Stimulated activated CD8-positive, alpha-beta memory T cell treated with anti-CD3 and anti-CD28 coated beads, Interleukin-4, amount 100 ng/mL, for 1 hour (primary cell): ENCODE measurements around the gene FOXJ1.

Experiments used
- DNase-seq, 2 donors: peaks; one replicate each; pipeline ENCODE4 v3.0.0-alpha.2; 2020; ENCODE audit warnings: low read depth in 2 of 2, low spot score in 1 of 2

Gene FOXJ1

GRCh38 chr17:76125391-76125675, 15.7 kb downstream of the FOXJ1 start:
- DNase-seq: no peak

DNA sequence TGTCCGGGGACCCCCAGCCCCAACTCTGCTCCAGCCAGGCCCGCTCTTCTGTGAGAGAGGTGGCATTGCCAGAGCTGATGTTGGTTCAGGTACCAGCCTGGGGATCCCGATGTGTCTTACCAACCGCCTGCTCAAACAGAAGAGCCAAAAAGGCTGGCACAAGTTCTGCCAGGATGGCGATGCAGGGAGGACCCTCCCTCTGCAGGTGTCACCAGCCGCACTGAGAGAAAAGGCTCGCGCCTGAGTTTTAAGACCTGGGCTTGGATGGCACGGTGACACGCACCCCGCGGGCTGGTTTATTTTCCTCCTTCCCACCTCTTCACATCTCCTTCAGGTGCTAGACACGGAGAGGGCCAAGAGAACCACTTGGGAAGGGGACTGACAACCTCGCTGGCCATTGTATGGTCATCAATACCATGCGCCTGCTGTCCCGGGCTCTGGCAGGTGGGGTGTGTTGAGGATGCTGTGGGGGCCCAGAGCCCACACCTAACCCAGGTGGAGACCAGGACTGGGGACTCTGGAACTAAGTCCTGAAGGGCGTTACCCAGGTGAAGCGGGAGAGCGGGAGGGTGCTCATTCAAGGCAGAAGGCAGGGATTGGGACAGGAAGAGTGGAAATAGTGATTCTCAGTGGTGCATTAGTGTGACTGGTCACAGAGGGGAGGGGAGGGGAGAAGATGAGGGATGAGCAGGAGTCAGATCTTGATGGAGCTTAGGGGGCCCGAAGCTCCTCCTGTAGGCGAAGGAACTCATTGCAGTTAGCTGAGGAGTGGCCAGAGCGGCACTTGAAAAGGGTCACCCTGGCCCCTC, 16.3 kb downstream of the FOXJ1 start:
- no peak for DNase-seq

DNA sequence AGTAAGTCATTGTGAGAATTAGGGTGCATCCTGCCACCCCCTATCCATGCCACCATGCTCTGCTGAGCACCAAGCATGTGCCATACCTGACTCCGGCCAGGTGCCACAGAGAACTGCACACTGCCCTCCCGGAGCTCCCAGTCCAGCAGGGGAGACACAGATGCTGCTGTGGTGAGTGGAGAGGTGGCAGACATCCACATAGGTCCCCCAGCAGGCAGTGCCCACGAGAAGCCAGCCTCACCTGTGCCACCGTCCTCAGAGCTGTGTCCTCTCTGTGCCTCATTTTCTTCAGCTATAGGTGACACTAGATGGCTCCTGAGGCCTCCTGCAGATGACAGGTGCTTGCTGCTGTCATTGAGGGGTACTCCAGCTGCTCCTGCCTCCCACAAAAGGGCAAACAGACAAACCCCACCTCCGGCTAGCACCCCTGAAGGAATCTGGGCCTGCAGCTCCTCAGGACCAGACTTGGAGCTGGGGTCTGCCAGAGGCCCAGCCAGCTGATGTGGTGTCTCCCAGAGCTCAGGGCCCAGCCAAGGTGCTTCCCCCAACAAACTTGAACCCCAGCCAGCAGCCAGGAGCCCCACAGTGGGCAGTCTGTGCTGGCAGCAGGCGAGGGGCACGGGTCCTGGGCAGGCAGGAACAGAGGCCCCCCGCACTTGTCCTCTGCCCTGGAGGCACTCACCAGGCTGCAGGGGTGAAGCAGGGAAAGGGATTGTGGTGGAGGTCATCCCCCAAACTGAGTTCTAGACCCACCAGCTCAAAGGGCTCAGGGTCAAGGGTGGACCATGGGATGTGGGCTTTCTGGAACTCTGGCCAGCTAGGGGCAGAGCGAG, 17.1 kb downstream of the FOXJ1 start:
- DNase-seq: no peak

- no peak for DNase-seq
Measured at GRCh38 chr17:76123191-76123499, 17.9 kb downstream of the FOXJ1 start.

DNA sequence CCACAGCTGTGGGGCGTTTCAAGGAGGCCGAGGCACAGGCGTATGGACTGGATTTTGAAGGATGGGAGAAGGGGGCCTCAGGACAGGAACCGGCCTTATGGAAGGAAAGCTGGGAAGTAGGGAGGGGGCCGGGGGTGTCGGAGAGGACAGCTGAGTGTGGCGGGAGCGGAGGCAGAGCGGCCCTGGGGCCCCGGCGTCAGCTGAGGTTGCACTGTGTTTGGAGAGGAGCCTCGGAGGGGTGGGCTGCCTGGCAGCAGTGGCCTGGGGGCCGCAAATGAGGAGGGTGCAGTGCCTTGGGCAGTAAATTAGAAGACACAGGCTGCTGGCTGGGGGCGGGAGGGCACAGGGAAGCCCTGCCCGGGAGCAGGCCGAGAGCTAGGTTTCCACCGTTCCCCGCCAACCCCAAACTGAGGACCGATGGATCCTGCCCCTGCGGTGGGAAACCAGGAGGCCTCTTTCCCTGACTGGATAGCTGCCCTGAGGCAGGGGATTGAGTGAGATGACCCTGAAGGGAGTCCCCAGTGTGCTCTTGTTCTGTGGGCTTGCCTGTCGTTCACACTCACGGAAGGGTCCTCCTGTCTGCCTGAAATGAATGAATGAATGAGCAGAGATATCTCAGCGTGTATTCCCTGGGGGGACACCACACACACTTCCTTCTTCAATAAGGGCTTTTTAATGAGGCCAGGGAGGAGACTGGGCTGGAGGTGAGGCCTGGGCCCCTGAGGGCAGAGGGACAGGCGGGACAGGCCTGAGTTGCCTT, 18.4 kb downstream of the FOXJ1 start:
- DNase-seq: no peak

DNA sequence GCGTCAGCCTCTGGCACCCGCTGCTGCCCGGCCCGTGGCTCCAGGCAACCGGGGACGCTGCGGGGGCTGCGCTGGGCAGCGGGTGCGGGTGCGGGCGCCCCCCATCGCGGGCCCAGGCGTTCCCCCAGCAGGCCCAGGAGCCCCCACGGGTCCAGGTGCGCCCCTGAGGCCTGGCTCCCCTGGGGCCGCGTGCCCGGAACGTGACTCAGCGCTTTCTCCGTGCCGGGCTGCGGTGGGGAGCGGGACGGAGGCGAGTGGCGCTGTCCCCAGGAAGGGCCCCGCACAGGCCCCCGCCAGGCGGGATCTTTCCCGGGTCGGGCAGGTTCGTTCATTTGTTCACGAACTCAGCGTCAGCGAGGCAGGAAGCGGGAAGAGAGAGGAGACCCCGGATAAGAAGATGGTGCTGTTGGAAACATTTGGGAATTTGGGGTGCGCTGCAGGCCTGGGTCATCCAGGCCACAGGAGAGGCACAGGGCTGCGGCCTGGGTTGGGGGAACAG, 19.1 kb downstream of the FOXJ1 start:
- DNase-seq: no peak

- no peak for DNase-seq
Measured at GRCh38 chr17:76120658-76121008, 20.4 kb downstream of the FOXJ1 start.

DNA sequence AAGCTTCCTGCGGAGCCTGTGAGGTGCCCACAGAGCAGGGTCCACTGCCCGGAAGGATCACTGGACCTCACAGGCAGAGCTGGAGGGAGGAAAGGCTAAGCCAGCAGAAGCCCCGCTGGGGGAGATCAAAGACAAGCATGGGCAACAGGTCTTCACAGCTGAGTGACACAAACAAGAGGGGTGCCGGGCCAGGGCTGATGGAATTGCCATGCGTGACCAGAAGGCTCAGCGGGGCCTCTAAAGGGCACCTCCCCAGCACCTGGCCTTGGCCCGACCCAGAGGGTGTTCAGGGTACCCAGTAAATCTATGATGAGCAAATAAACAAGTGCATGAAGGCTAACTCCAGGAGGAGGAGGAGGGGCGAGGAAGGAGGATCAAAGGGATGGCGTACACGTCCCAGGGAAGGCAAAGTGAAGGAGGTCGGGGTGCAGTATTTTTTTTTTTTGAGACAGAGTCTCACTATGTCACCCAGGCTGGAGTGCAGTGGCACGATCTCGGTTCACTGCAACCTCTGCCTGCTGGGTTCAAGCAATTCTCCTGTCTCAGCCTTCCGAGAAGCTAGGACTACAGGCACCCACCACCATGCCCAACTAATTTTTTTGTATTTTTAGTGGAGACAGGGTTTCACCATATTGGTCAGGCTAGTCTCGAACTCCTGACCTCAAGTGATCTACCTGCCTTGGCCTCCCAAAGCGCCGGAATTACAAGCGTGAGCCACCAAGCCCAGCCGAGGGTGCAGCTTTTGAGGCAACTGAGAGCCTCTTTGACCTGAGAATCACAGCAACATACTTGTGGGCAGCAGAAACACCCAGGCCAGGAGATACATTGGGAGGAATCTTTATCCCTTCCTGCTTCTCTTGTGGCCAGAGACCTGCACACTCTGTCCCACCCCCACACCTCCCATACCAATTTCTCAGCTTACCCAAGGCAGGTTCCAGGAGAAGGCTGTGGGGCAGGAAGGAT, 21.4 kb downstream of the FOXJ1 start:
- no peak for DNase-seq

DNA sequence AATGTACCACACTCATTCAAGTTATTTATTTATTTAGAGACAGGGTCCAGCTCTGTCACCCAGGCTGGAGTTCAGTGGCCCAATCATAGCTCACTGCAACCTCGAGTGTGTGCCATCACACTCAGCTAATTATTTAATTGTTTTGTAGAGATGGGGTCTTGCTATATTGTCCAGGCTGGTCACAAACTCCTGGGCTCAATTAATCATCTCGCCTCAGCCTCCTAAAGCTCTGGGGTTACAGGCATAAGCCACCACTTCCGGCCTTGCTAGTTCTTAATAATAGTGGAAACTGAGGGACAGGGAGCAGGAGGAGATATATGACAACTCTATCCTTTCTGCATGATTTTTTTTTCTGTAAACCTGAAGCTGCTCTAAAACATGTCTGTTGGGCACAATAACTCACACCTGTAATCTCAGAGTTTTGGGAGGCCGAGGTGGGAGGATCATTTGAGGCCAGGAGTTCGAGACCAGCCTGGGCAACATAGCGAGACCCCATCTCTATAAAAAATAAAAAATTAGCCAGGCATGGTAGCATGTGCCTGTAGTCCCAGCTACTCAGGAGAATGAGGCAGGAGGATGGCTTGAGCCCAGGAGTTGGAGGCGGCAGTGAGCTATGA, 25.8 kb downstream of the FOXJ1 start:
- no peak for DNase-seq

DNA sequence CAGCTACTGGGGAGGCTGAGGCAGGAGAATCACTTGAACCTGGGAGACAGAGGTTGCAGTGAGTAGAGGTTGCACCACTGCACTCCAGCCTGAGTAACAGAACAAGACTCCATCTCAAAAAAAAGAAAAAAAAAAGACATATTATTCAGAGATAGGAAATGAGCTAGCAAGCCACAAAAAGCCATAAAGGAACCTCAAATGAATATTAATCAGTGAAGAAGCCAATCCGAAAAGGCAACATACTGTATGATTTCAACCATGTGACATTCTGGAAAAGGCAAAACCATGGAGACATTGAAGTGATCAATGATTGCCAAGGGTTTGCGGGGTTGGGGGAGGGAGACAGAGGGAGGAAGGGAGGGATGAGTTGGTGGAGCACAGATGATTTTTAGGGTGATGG, 29.1 kb downstream of the FOXJ1 start:
- DNase-seq: no peak

GRCh38 chr17:76107509-76107908, 33.5 kb downstream of the FOXJ1 start:
- DNase-seq: no peak

GRCh38 chr17:76106703-76107102, 34.3 kb downstream of the FOXJ1 start:
- no peak for DNase-seq

DNA sequence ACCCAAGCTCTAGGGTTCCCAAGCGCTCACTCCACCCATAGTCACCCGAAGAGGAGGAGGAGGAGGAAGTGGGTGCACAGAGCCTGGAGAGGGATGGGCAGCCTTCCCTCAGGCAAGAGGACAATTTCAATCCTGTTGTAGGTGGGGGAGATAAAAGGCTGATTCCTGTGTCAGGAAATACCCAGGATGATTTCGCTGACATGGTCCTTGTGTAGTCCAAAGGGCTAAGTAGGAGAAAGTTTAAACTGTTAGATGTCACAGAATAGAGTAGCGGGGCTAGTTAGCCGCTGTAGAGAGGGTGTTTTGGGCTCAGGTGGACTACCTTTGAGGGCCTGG, 36.2 kb downstream of the FOXJ1 start:
- no peak for DNase-seq

DNA sequence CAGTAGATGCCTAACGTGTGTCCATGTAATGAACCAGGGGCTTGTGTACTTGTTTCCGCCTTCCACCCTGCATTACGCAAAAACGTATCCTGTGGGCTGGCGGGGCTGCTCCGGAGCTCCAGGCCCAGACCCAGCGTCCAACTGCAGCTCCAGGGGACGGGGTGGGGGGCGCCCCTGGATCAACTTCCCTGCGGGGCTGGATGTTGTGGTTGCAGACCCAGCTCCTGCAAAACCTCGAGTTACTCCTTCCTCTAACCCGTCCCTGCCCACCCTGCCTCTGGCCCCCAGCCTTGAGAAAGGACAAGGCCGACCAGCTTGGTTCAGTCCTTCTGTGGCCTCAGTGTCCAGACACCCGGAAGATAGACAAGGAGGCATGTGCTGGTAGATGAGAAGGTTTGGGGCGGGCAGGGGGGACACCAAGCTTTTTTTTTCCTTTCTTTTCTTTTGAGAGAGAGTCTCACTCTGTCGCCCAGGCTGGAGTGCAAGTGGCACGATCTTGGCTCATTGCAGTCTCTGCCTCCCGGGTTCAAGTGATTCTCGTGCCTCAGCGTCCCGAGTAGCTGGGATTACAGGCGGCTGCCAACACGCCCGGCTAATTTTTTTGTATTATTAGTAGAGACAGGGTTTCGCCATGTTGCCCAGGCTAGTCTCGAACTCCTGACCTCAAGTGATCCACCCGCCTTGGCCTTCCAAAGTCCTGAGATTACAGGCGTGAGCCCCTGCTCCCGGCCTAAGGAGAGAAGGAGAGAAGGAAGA, 36.7 kb downstream of the FOXJ1 start:
- no peak for DNase-seq

DNA sequence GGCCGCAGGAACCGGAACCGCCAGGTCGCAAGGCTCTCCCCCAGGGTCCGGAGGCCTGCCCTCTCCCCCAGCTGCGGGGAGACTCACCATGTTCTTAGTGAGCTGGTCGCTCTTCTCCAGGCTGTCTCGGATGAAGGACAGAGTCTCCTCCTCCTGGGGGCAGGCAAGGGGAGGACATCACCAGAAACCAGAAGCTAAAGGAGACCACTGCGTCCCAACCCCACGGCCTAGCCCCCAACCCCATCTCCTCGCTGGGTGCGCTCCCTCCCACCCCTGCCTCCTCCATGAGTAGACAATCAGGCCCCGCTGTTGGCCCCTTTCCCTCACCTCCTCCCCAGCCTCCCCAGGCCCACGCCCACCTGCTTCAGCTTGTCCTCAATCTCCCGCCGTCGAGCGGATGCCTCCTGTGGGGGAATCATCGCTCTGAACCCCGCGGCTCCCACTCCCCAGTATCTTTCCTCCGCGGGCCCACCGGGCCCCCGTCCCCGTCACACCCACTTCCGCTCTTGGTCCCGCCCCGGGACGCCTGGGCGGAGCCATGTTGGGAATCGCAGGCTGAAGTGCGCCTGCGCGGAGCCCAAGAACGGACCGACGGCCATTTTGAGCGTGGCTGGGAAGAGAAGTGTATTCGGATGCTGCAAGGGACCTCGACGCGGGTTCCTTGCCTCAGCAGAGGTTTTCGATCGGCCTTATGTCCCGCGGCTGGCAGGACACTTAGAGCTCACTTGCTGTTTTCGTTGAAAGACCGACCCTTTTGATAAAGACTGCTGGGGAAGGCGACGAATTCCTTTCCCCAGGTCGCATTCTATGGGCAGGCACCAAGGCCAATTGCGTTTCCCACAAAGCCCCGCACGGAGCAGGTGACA, 37.5 kb downstream of the FOXJ1 start, which contains the start of gene EXOC7:
Gene EXOC7 (minus strand): TSS at position 514 of the 866 bp plus-strand sequence. CDS start 95 bp downstream, at position 419.
- DNase-seq: peak; percentile 81 to 85

GRCh38 chr17:76102944-76103273, 38.1 kb downstream of the FOXJ1 start:
- DNase-seq: no peak

DNA sequence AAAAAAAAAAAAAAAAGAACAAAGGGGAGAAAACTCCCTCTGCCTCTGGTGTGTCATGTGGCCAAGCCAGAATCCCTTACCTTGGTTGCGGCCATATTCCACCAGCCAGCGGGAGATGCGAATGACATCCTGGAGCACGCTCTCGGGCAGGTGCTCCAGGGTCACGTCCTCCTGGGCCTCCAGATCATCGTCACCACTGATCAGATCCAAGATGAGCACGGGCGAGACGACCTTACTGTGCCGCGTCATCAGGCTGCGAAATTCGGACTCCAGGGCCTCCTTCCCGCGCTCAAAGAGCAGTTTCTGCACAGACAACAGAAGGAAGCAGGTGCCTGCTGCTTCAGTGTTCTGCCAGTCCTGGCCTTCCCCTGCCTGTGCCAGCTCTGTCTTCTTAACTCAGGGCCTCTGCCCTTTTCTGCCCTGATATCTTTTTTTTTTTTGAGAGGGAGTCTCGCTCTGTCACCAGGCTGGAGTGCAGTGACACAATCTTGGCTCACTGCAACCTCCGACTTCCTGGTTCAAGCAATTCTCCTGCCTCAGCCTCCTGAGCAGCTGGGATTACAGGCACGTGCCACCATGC, 43.2 kb downstream of the FOXJ1 start:
- DNase-seq: no peak

DNA sequence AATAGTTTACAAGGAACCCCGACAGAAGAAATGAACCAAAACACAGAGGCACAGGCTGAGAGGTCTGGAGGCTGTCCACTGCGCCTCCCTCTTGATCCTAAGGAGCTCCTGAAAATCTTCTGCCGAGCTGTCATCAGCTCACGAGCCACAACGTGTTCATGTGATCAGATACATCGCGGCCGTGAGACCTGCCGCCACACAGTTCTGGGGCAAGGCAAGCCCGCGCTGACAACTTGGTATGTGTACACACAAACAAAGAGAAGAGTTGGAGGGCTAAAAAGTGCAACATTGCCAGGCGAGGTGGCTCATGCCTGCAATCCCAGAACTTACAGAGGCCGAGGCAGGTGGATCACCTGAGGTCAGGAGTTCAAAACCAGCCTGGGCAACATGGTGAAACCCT, 45.1 kb downstream of the FOXJ1 start:
- DNase-seq: no peak

GRCh38 chr17:76094046-76094445, 47.0 kb downstream of the FOXJ1 start:
- no peak for DNase-seq
